ENCODE data around the gene MEIS1.

MEIS1 gene

GRCh38 chr2:66545258-66545657, 110.3 kb downstream of the MEIS1 start:
- no peak for TF ChIP-seq CTCF (IDR thresholded peaks at IDR 0.05; ENCODE audit: low read depth, low read length, missing control alignments)
- in situ Hi-C loops (cut with HindIII; ENCODE audit: low sequenced_read_pairs), result no loop called here
- DNase-seq (ENCODE audit: low read depth), result no peak
- no peak overlapping the region for H3K4me3 ChIP-seq (ENCODE audit: low read depth, low read length)

GRCh38 chr2:66547118-66547517, 112.2 kb downstream of the MEIS1 start:
- TF ChIP-seq CTCF (IDR thresholded peaks at IDR 0.05; ENCODE audit: low read depth, low read length, missing control alignments), result no peak
- in situ Hi-C loops (cut with HindIII; ENCODE audit: low sequenced_read_pairs), result no loop called here
- DNase-seq (ENCODE audit: low read depth), result no peak
- H3K4me3 ChIP-seq (ENCODE audit: low read depth, low read length), result no peak overlapping the region

- TF ChIP-seq CTCF (IDR thresholded peaks at IDR 0.05; ENCODE audit: low read depth, low read length, missing control alignments), result no peak
- no peak for DNase-seq (ENCODE audit: low read depth)
- in situ Hi-C loops (cut with HindIII; ENCODE audit: low sequenced_read_pairs), result no loop called here
- H3K4me3 ChIP-seq (ENCODE audit: low read depth, low read length), result no peak overlapping the region
Measured at GRCh38 chr2:66547887-66548286, 113.0 kb downstream of the MEIS1 start.

GRCh38 chr2:66548422-66548821, 113.5 kb downstream of the MEIS1 start:
- no peak overlapping the region for H3K4me3 ChIP-seq (ENCODE audit: low read depth, low read length)
- in situ Hi-C loops (cut with HindIII; ENCODE audit: low sequenced_read_pairs), result no loop called here
- TF ChIP-seq CTCF (IDR thresholded peaks at IDR 0.05; ENCODE audit: low read depth, low read length, missing control alignments), result no peak
- no peak for DNase-seq (ENCODE audit: low read depth)

GRCh38 chr2:66550826-66551225, 115.9 kb downstream of the MEIS1 start:
- in situ Hi-C loops (cut with HindIII; ENCODE audit: low sequenced_read_pairs), result no loop called here
- no peak for DNase-seq (ENCODE audit: low read depth)
- H3K4me3 ChIP-seq (ENCODE audit: low read depth, low read length), result no peak overlapping the region
- TF ChIP-seq CTCF (IDR thresholded peaks at IDR 0.05; ENCODE audit: low read depth, low read length, missing control alignments), result no peak

GRCh38 chr2:66553370-66553769, 118.4 kb downstream of the MEIS1 start:
- H3K4me3 ChIP-seq (ENCODE audit: low read depth, low read length), result no peak overlapping the region
- TF ChIP-seq CTCF (IDR thresholded peaks at IDR 0.05; ENCODE audit: low read depth, low read length, missing control alignments), result no peak

GRCh38 chr2:66555091-66555490, 120.2 kb downstream of the MEIS1 start:
- no peak for DNase-seq (ENCODE audit: low read depth)
- H3K4me3 ChIP-seq (ENCODE audit: low read depth, low read length), result no peak overlapping the region
- in situ Hi-C loops (cut with HindIII; ENCODE audit: low sequenced_read_pairs), result loop anchor here (5.0 kb wide), 1 partner anchor 108 kb away; no protein-coding TSS in a partner anchor
- TF ChIP-seq CTCF (IDR thresholded peaks at IDR 0.05; ENCODE audit: low read depth, low read length, missing control alignments), result no peak

More at GRCh38 chr2:66553370-66553769, 118.4 kb downstream of the MEIS1 start:
- no peak for DNase-seq (ENCODE audit: low read depth)
- in situ Hi-C loops (cut with HindIII; ENCODE audit: low sequenced_read_pairs), result no loop called here
